H9 (cell line): ENCODE measurements around the gene ZSCAN32. TPM values are rescaled to one million over a fixed set of nuclear protein-coding genes. Genes with fewer than 3 reads are reported as not detected.

ENCODE experiments used
- DNase-seq: peaks from one replicate; pipeline ENCODE4 v3.0.0-alpha.2; 2017
- H2AFZ ChIP-seq: one replicate; pipeline ENCODE4 v1.6.1; 2013; ENCODE audit warnings: mild to moderate bottlenecking, low read length, control low read depth, moderate library complexity
- H2AK5ac ChIP-seq: 2 replicates; pipeline ENCODE4 v1.6.1; 2013; ENCODE audit warnings: low read length, control low read depth, mixed read lengths; ENCODE audit not compliant: insufficient read length
- H2BK120ac ChIP-seq: one replicate; pipeline ENCODE4 v1.6.1; 2013; ENCODE audit warnings: low read depth, mild to moderate bottlenecking, low read length, control low read depth, inconsistent platforms; ENCODE audit not compliant: poor library complexity, severe bottlenecking
- H2BK12ac ChIP-seq: 2 replicates; pipeline ENCODE4 v1.6.1; 2013; ENCODE audit warnings: low read length, control low read depth, mixed read lengths, low read depth; ENCODE audit not compliant: insufficient read length
- H2BK15ac ChIP-seq: 2 replicates; pipeline ENCODE4 v1.6.1; 2013; ENCODE audit warnings: low read depth, low read length, control low read depth
- H2BK20ac ChIP-seq: one replicate; pipeline ENCODE4 v1.6.1; 2013; ENCODE audit warnings: low read depth, mild to moderate bottlenecking, low read length, control low read depth, inconsistent platforms; ENCODE audit not compliant: poor library complexity, severe bottlenecking
- H2BK5ac ChIP-seq: 2 replicates; pipeline ENCODE4 v1.6.1; 2013; ENCODE audit warnings: low read length, control low read depth, mixed read lengths; ENCODE audit not compliant: insufficient read length
- H3K14ac ChIP-seq: 2 replicates; pipeline ENCODE4 v1.6.1; 2013; ENCODE audit warnings: low read length, control low read depth; ENCODE audit not compliant: insufficient read depth
- H3K18ac ChIP-seq: 2 replicates; pipeline ENCODE4 v1.6.1; 2013; ENCODE audit warnings: low read depth, mild to moderate bottlenecking, mixed read lengths, low read length, control low read depth; ENCODE audit not compliant: insufficient read length
- H3K23ac ChIP-seq: 2 replicates; pipeline ENCODE4 v1.6.1; 2013; ENCODE audit warnings: low read length, control low read depth, mixed read lengths, low read depth; ENCODE audit not compliant: insufficient read length
- H3K23me2 ChIP-seq: 2 replicates; pipeline ENCODE4 v1.6.1; 2013; ENCODE audit warnings: low read depth, mild to moderate bottlenecking, mixed read lengths, low read length, control low read depth; ENCODE audit not compliant: insufficient read length, poor library complexity, severe bottlenecking
- H3K27ac ChIP-seq: 2 replicates; pipeline ENCODE4 v1.5.1; 2013; ENCODE audit warnings: low read length, control low read depth, mixed read lengths, low read depth; ENCODE audit not compliant: insufficient read length
- H3K27me3 ChIP-seq: 2 replicates; pipeline ENCODE4 v1.6.1; 2013; ENCODE audit warnings: low read length, control low read depth, inconsistent platforms; ENCODE audit not compliant: insufficient read depth
- H3K4ac ChIP-seq: 2 replicates; pipeline ENCODE4 v1.6.1; 2013; ENCODE audit warnings: low read depth, mild to moderate bottlenecking, control low read depth, inconsistent platforms, low read length, moderate library complexity
- H3K4me1 ChIP-seq: 2 replicates; pipeline ENCODE4 v1.6.1; 2013; ENCODE audit warnings: low read length, control low read depth, inconsistent platforms; ENCODE audit not compliant: insufficient read depth
- H3K4me2 ChIP-seq: 2 replicates; pipeline ENCODE4 v1.6.1; 2013; ENCODE audit warnings: low read length, control low read depth, mixed read lengths; ENCODE audit not compliant: insufficient read length, insufficient read depth
- H3K56ac ChIP-seq: 2 replicates; pipeline ENCODE4 v1.6.1; 2013; ENCODE audit warnings: low read depth, mild to moderate bottlenecking, mixed read lengths, low read length, control low read depth; ENCODE audit not compliant: insufficient read length
- H3K79me1 ChIP-seq: 2 replicates; pipeline ENCODE4 v1.6.1; 2013; ENCODE audit warnings: low read depth, mild to moderate bottlenecking, moderate library complexity, low read length, control low read depth, inconsistent platforms; ENCODE audit not compliant: insufficient read depth, poor library complexity, severe bottlenecking
- H3K79me2 ChIP-seq: 2 replicates; pipeline ENCODE4 v1.6.1; 2013; ENCODE audit warnings: low read length, control low read depth, inconsistent platforms; ENCODE audit not compliant: insufficient read depth
- H3K9ac ChIP-seq: 2 replicates; pipeline ENCODE4 v1.6.1; 2013; ENCODE audit warnings: low read length, control low read depth, mixed read lengths; ENCODE audit not compliant: insufficient read length; ENCODE audit errors: extremely low read depth
- H3K9me3 ChIP-seq: one replicate; pipeline ENCODE4 v1.6.1; 2013; ENCODE audit warnings: low read depth, low read length, inconsistent platforms; ENCODE audit not compliant: control insufficient read depth
- H3T11ph ChIP-seq: one replicate; pipeline ENCODE4 v1.6.1; 2013; ENCODE audit warnings: mild to moderate bottlenecking, low read length, control low read depth, inconsistent platforms
- H4K20me1 ChIP-seq: one replicate; pipeline ENCODE4 v1.6.1; 2013; ENCODE audit not compliant: control insufficient read depth, insufficient read length, insufficient read depth
- H4K5ac ChIP-seq: 2 replicates; pipeline ENCODE4 v1.6.1; 2013; ENCODE audit warnings: low read depth, mild to moderate bottlenecking, mixed read lengths, low read length, control low read depth; ENCODE audit not compliant: insufficient read length
- H4K8ac ChIP-seq: replicated peaks from 2 replicates; pipeline ENCODE4 v1.6.1; 2013; ENCODE audit warnings: low read length, control low read depth, mixed read lengths, low read depth; ENCODE audit not compliant: insufficient read length
- H4K91ac ChIP-seq: 2 replicates; pipeline ENCODE4 v1.6.1; 2013; ENCODE audit warnings: low read depth, mild to moderate bottlenecking, moderate library complexity, mixed read lengths, low read length, control low read depth; ENCODE audit not compliant: insufficient read length
- H3K27ac Mint-ChIP-seq, 3 experiments: 2 replicates in 2 of 3; 3 replicates in 1 of 3; pipeline ENCODE4 v1.8.0; 2020 to 2021; ENCODE audit warnings: mixed read lengths in 3 of 3, mild to moderate bottlenecking in 1 of 3, moderate library complexity in 1 of 3
- H3K27me3 Mint-ChIP-seq: 2 replicates; pipeline ENCODE4 v1.8.0; 2021; ENCODE audit warnings: low read depth, mild to moderate bottlenecking, moderate library complexity, mixed read lengths
- H3K36me3 Mint-ChIP-seq, 3 experiments: 2 replicates in 2 of 3; 3 replicates in 1 of 3; pipeline ENCODE4 v1.8.0; 2020 to 2021; ENCODE audit warnings: low read depth in 3 of 3, mixed read lengths in 3 of 3; ENCODE audit not compliant: insufficient read depth in 1 of 3
- H3K4me1 Mint-ChIP-seq, 2 experiments: 2 replicates each; pipeline ENCODE4 v1.8.0; 2020; ENCODE audit warnings: mixed read lengths in 2 of 2
- H3K4me3 Mint-ChIP-seq, 2 experiments: 2 replicates in 1 of 2; 3 replicates in 1 of 2; pipeline ENCODE4 v1.8.0; 2020 to 2021; ENCODE audit warnings: mild to moderate bottlenecking in 2 of 2, mixed read lengths in 2 of 2, moderate library complexity in 1 of 2
- H3K9me3 Mint-ChIP-seq, 2 experiments: 2 replicates in 1 of 2; 3 replicates in 1 of 2; pipeline ENCODE4 v1.8.0; 2020; ENCODE audit warnings: mild to moderate bottlenecking in 2 of 2, mixed read lengths in 2 of 2, moderate library complexity in 1 of 2
- CTCF ChIP-seq: fragments of 200-600 bp; sonication (generic); conservative IDR thresholded peaks from 3 replicates; pipeline ENCODE4 v1.8.0; 2021; ENCODE audit warnings: antibody characterized with exemption, mild to moderate bottlenecking
- WGBS: extraction: QIAGEN DNeasy Blood & Tissue Kit; methylation state at CpG from one replicate; pipeline ENCODE4 v1.1.7; 2013; ENCODE audit warnings: missing lambda C conversion rate, low lambda C conversion rate, mixed read lengths; ENCODE audit not compliant: insufficient read length; ENCODE audit errors: extremely low coverage; 5-methylcytosine and 5-hydroxymethylcytosine counted together
- total RNA-seq: library from RNA; stranded (reverse); gene quantifications from 2 replicates; pipeline ENCODE4 v1.2.1, GENCODE V29; 2021

ZSCAN32 gene
- total RNA-seq, 1 experiment from 2014 or later: 18.0 TPM

GRCh38 chr16:3389663-3390338 lies 11.0 kb downstream of the ZSCAN32 start:
- Histone ChIP-seq H3K4me2 (no peak overlapping the region), H4K8ac (no peak overlapping the region), H2BK15ac (no peak overlapping the region), H2BK20ac (no peak overlapping the region), H3T11ph (no peak overlapping the region), H4K5ac (no peak overlapping the region), H3K9me3 (peaks cover 20% of the 10 kb centered on the region), H2BK120ac (no peak overlapping the region), H2AK5ac (no peak overlapping the region), H3K23ac (no peak overlapping the region), H3K23me2 (no peaks in the 10 kb centered on the region), H4K20me1 (no peaks in the 10 kb centered on the region), H3K4me1 (no peaks in the 10 kb centered on the region), H3K4ac (no peak overlapping the region), H3K14ac (no peak overlapping the region), H3K18ac (no peak overlapping the region), H2BK12ac (no peak overlapping the region), H2BK5ac (no peak overlapping the region), H3K9ac (no peak overlapping the region), H2AFZ (no peak overlapping the region), H3K27me3 (no peaks in the 10 kb centered on the region), H3K56ac (no peak overlapping the region), H4K91ac (no peak overlapping the region), H3K79me2 (no peaks in the 10 kb centered on the region; the same call in 1 of the 2 replicates), H3K79me1 (no peaks in the 10 kb centered on the region), H3K27ac (no peak overlapping the region)
- Mint-ChIP-seq H3K27me3 (no peaks in the 10 kb centered on the region), H3K36me3 (peaks cover 82 to 85% (median 84%) of the 10 kb centered on the region in 3 experiments), H3K4me3 (no peak overlapping the region), H3K4me1 (no peaks in the 10 kb centered on the region), H3K27ac (no peak overlapping the region; a peak in 1 of 7 replicates), H3K9me3 (peaks cover 34 to 55% of the 10 kb centered on the region in 2 experiments)
- no peak for TF ChIP-seq CTCF
- WGBS: no CpG with 5 or more reads among the region's 9 CpGs
- DNase-seq: no peak
